ENCODE data around the gene PDK1.
"Not testable (repeated sequence)": the region's sequence is repeated elsewhere in the genome, so short reads cannot be mapped to it uniquely, and the experiment has no call there.

Gene PDK1

DNA sequence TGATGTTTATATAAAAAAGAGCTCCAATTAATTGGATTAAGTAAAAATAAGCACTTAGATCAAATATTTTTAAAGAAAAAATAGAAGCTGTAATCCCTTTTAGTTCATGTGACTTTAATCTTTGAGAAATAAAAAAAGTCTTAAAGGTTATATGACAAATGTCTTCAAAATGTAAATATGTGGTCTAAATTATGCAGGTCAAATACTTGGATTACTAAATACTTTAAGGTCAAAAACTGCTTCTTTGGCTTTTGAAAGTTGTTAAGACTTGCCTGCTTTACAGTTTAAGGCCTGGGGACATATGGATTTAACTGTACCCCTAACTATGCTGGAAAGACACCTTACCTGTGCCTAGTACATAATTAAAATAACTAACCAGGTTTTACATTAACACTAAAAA lies 15.5 kb upstream of the PDK1 start:
- TF ChIP-seq, protein P1, sequence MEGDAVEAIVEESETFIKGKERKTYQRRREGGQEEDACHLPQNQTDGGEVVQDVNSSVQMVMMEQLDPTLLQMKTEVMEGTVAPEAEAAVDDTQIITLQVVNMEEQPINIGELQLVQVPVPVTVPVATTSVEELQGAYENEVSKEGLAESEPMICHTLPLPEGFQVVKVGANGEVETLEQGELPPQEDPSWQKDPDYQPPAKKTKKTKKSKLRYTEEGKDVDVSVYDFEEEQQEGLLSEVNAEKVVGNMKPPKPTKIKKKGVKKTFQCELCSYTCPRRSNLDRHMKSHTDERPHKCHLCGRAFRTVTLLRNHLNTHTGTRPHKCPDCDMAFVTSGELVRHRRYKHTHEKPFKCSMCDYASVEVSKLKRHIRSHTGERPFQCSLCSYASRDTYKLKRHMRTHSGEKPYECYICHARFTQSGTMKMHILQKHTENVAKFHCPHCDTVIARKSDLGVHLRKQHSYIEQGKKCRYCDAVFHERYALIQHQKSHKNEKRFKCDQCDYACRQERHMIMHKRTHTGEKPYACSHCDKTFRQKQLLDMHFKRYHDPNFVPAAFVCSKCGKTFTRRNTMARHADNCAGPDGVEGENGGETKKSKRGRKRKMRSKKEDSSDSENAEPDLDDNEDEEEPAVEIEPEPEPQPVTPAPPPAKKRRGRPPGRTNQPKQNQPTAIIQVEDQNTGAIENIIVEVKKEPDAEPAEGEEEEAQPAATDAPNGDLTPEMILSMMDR (conservative IDR thresholded peaks at IDR 0.05), result no peak
- H3K27ac ChIP-seq, result no peak overlapping the region

DNA sequence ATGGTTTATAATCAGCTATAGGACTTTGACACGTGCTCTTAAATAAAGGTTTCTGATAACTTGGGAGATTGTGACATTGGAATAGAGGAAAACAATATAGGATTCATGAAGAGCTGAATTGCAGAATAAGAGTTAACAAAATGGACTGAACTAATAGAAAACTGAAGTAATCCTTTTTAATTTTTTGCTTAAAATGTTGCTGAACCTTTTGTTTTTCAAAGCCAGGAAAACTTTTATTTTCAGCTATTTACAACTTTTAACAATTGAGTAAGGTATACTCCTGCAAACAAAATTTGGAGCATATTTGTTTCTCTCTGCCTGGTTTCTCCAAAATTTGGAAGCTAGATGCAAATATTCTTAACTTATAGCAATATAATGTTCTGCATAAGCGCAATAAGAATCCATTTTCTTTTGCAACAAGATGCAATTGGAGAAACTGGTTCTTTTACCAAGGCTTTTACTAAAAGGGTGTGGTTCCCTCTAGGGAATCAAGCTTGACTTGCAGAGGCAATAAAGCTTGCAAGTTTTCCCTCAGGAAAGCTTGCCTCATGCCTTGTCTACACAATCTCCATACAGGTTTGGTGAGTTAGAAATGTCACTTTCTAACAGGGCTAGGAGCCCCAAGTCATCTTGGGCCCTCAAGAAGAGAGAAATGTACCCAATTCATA lies 10.3 kb upstream of the PDK1 start:
- TF ChIP-seq, protein P1 (conservative IDR thresholded peaks at IDR 0.05), result no peak
- H3K27ac ChIP-seq, result peak overlapping the region; percentile 26

DNA sequence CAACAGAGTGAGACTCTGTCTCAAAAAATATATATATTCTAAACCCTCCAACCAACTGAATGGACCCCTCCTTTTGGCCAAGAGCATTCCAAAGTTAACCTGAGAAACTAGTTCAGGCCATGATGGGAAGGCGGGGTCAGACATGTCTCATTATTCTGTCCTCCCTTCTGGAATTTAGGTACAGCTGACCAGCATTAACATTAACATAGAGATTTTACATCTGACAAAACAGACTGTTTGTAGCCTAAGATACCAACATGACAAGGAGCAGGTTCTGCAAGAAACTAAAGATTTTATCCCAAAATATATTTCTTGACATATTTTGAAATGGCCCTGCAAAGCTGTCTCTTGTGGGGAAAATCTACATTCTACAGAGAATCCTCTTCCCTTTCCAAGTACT lies 6.8 kb upstream of the PDK1 start:
- H3K27ac ChIP-seq, result no peak overlapping the region
- TF ChIP-seq, protein P1 (conservative IDR thresholded peaks at IDR 0.05), result no peak

- H3K27ac ChIP-seq, result not testable (repeated sequence)
Observed at GRCh38 chr2:172549802-172550201, 6.1 kb upstream of the PDK1 start.

- TF ChIP-seq, protein P1 (conservative IDR thresholded peaks at IDR 0.05), result no peak
- H3K27ac ChIP-seq, result no peak overlapping the region
Observed at GRCh38 chr2:172550419-172550818, 5.5 kb upstream of the PDK1 start.

DNA sequence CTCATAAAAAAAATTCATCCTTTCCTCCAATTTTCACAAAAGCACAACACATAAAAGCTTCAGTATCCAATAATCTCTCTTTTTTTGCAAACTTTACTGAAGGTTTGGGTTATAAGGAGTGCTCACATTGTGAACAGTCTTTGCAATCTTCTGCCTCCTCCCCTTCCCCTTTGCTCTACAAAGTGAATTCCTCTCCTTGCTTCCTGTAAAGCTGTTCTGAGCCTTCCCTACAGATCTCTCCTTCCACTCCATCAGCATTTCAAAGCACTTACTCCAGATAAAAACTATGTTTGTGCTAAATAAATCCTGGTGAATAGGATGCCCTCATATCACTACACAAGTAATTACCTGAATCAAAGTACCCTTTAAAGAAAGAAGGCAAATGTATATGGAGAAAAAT lies 4.6 kb upstream of the PDK1 start:
- H3K27ac ChIP-seq, result no peak overlapping the region
- TF ChIP-seq, protein P1 (conservative IDR thresholded peaks at IDR 0.05), result no peak

GRCh38 chr2:172552547-172553291 lies 3.2 kb upstream of the PDK1 start:
- H3K27ac ChIP-seq, result no peak overlapping the region
- TF ChIP-seq, protein P1 (conservative IDR thresholded peaks at IDR 0.05), result no peak

All from VCaP (cell line).